ENCODE measurements around the gene CEP112. TPM values are rescaled to one million over a fixed set of nuclear protein-coding genes. Genes with fewer than 3 reads are reported as not detected.

The CEP112 gene
- total and polyA plus RNA-seq, 2 donors (not counting 3 experiments of a cell fraction or from before 2014, with no cell fraction given) = 1.5 to 25.3 TPM

- BruUV-seq (replicated peaks) = no TSS peak
- no peak for TF ChIP-seq CTCF (IDR thresholded peaks at IDR 0.05; ENCODE audit: extremely low read depth in 1 of 2, insufficient read depth in 1 of 2, low read depth in 1 of 2, low read length in 2 of 2)
- no peak for TF ChIP-seq FOS (IDR thresholded peaks at IDR 0.05; ENCODE audit: borderline replicate concordance, insufficient read depth, low read length)
- TF ChIP-seq POLR2A (IDR thresholded peaks at IDR 0.05; ENCODE audit: low read depth, low read length) = no peak
- TF ChIP-seq JUN (IDR thresholded peaks at IDR 0.05; ENCODE audit: borderline replicate concordance, insufficient read depth, insufficient read length, low read depth) = peak; percentile 29
- CTCF ChIA-PET = no interaction called here
- dilution Hi-C loops (cut with MboI; ENCODE audit: extremely low pct_ligation_motif_present, low sequenced_read_pairs) (no loop called here), intact Hi-C loops (cut with micrococcal nuclease) (no loop called here)
- no peaks in the 10 kb centered on the region for H3K79me2 ChIP-seq (ENCODE audit: control insufficient read depth, insufficient read depth, low read length)
- H3K9me1 ChIP-seq (replicated peaks; ENCODE audit: control insufficient read depth, extremely low read depth, insufficient read depth, low read length) = no peaks in the 10 kb centered on the region
- POLR2A ChIA-PET = interaction anchor here (0.6 kb wide), 1 partner anchor 1219 kb away, joined by 3 read pairs; no protein-coding TSS in a partner anchor
- H4K20me1 ChIP-seq (replicated peaks; ENCODE audit: control insufficient read depth, extremely low read depth, insufficient read depth, low read length) = no peaks in the 10 kb centered on the region
- H3K9me3 ChIP-seq (replicated peaks; ENCODE audit: control insufficient read depth, insufficient read depth, low read length) = no peaks in the 10 kb centered on the region
- H3K9ac ChIP-seq (replicated peaks; ENCODE audit: extremely low read depth, insufficient read depth, low read length) = no peak overlapping the region
- H3K27ac ChIP-seq (ENCODE audit: insufficient read depth, low read depth, low read length) = no peak overlapping the region
- H3K4me1 ChIP-seq (ENCODE audit: control insufficient read depth, extremely low read depth, insufficient read depth, low read length) = no peaks in the 10 kb centered on the region
- no peaks in the 10 kb centered on the region for H3K27me3 ChIP-seq (ENCODE audit: control insufficient read depth in 2 of 2, insufficient read depth in 2 of 2, low read length in 2 of 2)
- H2AFZ ChIP-seq (ENCODE audit: low read depth, low read length) = no peak overlapping the region
- FAIRE-seq (no peak), DNase-seq (ENCODE audit: low read depth, low spot score) (no peak)
- H3K36me3 ChIP-seq (ENCODE audit: control insufficient read depth in 2 of 2, extremely low read depth in 1 of 2, insufficient read depth in 2 of 2, low read length in 2 of 2) = peaks cover 0 to 5% of the 10 kb centered on the region in 2 experiments
- no peak overlapping the region for H3K4me2 ChIP-seq (ENCODE audit: insufficient read depth, low read length)
- no peak overlapping the region for H3K4me3 ChIP-seq (replicated peaks in 1 of 3; ENCODE audit: insufficient read depth in 1 of 3, low read depth in 1 of 3, low read length in 3 of 3)
Observed at GRCh38 chr17:65956814-65957213, 235.1 kb downstream of the CEP112 start.

GRCh38 chr17:65954148-65954449 is 237.8 kb downstream of the CEP112 start:
- Histone ChIP-seq H3K9me3 (replicated peaks; ENCODE audit: control insufficient read depth, insufficient read depth, low read length) (no peaks in the 10 kb centered on the region), H2AFZ (ENCODE audit: low read depth, low read length) (no peak overlapping the region), H3K36me3 (ENCODE audit: control insufficient read depth in 2 of 2, extremely low read depth in 1 of 2, insufficient read depth in 2 of 2, low read length in 2 of 2) (peaks cover 0 to 5% of the 10 kb centered on the region in 2 experiments), H3K4me1 (ENCODE audit: control insufficient read depth, extremely low read depth, insufficient read depth, low read length) (no peaks in the 10 kb centered on the region), H3K4me3 (replicated peaks in 1 of 3; ENCODE audit: insufficient read depth in 1 of 3, low read depth in 1 of 3, low read length in 3 of 3) (no peak overlapping the region), H3K9ac (replicated peaks; ENCODE audit: extremely low read depth, insufficient read depth, low read length) (no peak overlapping the region), H3K4me2 (ENCODE audit: insufficient read depth, low read length) (no peak overlapping the region), H3K27me3 (ENCODE audit: control insufficient read depth in 2 of 2, insufficient read depth in 2 of 2, low read length in 2 of 2) (no peaks in the 10 kb centered on the region), H4K20me1 (replicated peaks; ENCODE audit: control insufficient read depth, extremely low read depth, insufficient read depth, low read length) (no peaks in the 10 kb centered on the region), H3K9me1 (replicated peaks; ENCODE audit: control insufficient read depth, extremely low read depth, insufficient read depth, low read length) (no peaks in the 10 kb centered on the region), H3K27ac (ENCODE audit: insufficient read depth, low read depth, low read length) (no peak overlapping the region), H3K79me2 (ENCODE audit: control insufficient read depth, insufficient read depth, low read length) (no peaks in the 10 kb centered on the region)
- DNase-seq (ENCODE audit: low read depth, low spot score) (no peak), FAIRE-seq (no peak)
- POLR2A ChIA-PET = no interaction called here
- intact Hi-C loops (cut with micrococcal nuclease) = no loop called here
- CTCF ChIA-PET = interaction anchor here (0.9 kb wide), 1 partner anchor 660 kb away, joined by 3 read pairs; no protein-coding TSS in a partner anchor
- TF ChIP-seq EZH2 (IDR thresholded peaks at IDR 0.05; ENCODE audit: borderline replicate concordance, low read depth, low read length, severe bottlenecking) (no peak), CTCF (IDR thresholded peaks at IDR 0.05; ENCODE audit: extremely low read depth in 1 of 2, insufficient read depth in 1 of 2, low read depth in 1 of 2, low read length in 2 of 2) (no peak), FOS (IDR thresholded peaks at IDR 0.05; ENCODE audit: borderline replicate concordance, insufficient read depth, low read length) (no peak), MYC (IDR thresholded peaks at IDR 0.05; ENCODE audit: low read depth, low read length) (no peak), JUN (IDR thresholded peaks at IDR 0.05; ENCODE audit: borderline replicate concordance, insufficient read depth, insufficient read length, low read depth) (no peak), POLR2AphosphoS5 (IDR thresholded peaks at IDR 0.05; ENCODE audit: insufficient read depth, low read depth, low read length) (no peak), GATA2 (IDR thresholded peaks at IDR 0.05; ENCODE audit: insufficient read depth, insufficient read length, low read depth, low read length) (no peak), POLR2A (IDR thresholded peaks at IDR 0.05; ENCODE audit: low read depth, low read length) (no peak), MAX (IDR thresholded peaks at IDR 0.05; ENCODE audit: insufficient read depth, insufficient read length) (no peak)
- no TSS peak for BruUV-seq (replicated peaks)
- dilution Hi-C loops (cut with MboI; ENCODE audit: extremely low pct_ligation_motif_present, low sequenced_read_pairs) = no loop called here

Data from endothelial cell of umbilical vein (primary cell).